NCI-H2081 (cell line): ENCODE measurements around the gene STIP1.
"Not testable (repeated sequence)": the region's sequence is repeated elsewhere in the genome, so short reads cannot be mapped to it uniquely, and the experiment has no call there.

Experiments
- DNase-seq, 2 experiments: peaks; one replicate each; lab custom pipeline; 2025; lab: John Stamatoyannopoulos, UW

The STIP1 gene

DNA sequence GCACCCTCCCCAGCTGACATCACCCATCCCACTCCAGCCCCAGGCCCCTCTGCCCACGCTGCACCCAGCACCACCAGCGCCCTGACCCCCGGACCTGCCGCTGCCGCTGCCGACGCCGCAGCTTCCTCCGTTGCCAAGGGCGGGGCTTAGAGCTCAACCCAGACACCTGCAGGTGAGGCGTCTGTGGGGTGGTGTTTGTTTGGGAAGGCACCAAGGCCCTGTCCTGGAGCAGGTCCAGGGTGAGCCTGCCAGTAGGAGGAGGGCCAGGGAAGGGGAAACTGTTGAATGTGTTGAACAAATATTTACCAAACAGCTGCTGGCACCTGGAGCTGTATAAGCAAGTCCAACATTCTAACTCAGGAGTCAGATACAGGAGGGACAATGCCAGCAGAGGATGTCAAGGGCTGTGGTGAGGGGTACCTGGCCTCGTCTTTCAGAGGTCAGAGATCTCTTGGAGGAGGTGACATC lies 51.5 kb downstream of the STIP1 start:
- DNase-seq = peak; percentile 92 to 96

DNA sequence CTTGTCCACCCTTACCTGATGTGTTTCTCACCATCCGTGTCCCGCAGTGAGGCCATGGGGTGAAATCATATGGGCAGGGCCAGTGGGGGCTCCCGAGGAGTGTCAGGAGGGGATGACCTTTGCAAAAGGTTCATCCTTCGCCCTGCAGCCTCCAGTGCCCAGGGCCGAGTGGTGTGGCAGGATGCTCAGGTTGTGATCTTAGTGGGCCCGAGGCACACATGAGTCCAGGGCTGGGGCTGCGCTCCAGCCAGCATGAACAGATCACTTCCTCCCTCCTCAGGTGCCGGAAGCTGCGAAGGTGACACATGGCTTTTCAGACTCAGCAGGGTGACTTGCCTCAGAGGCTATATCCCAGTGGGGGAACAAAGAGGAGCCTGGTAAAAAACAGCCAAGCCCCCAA lies 52.1 kb downstream of the STIP1 start:
- DNase-seq = peak; percentile 52 to 78

DNA sequence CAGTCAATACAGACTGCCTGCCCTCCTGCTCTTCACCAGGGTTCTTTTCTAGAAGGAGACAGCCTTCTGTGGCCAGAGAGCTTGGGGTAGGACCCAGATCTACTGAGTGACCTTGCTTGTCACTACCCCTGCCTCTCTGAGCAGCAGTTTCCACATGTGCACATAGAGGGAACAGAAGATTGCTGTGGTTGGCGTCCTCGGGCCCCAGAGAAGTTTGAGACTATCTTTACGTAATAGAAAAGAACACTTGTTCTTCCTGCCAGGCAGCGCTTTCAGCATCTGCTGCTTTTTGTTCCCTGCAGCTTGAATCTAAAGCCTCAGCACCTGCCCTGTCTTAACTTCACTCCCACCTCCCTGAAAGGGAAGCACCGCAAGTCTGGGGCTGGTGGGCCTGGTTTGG lies 53.0 kb downstream of the STIP1 start:
- no peak for DNase-seq

DNA sequence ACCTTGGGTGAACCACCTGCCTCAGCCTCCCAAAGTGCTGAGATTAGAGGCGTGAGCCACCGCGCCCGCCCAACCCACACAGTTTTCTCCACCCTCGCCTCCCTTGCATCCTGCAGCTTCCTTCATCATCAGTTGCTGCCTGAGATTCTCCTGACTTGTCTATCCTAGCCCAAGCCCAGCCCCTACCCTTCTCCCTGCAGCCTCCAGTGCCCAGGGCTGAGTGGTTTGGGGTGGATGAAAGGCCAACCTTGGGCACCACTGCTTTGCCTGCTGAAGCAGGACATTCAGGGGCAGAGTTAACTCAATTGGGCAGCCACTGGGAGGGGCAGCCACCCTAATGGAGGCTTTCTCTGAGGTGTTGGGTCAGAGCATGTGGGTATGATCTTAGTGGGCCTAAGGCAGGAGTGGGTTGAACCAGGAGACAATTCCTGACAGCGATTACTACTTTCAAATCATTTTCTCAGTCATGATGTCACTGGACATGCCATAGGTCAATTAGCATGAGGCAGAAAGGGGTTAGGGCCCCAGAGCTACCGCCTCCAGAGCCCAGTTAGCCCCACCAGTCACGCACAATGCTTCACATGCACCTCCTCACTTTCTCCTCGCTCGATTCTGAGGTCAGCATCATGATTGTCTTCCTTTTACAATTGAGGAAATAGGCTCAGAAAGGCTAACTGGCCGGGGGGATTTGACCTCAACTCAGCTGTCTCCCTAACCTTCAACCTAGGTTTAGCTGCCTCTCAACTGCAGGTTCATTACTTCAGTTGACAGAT lies 53.9 kb downstream of the STIP1 start:
- no peak for DNase-seq

DNA sequence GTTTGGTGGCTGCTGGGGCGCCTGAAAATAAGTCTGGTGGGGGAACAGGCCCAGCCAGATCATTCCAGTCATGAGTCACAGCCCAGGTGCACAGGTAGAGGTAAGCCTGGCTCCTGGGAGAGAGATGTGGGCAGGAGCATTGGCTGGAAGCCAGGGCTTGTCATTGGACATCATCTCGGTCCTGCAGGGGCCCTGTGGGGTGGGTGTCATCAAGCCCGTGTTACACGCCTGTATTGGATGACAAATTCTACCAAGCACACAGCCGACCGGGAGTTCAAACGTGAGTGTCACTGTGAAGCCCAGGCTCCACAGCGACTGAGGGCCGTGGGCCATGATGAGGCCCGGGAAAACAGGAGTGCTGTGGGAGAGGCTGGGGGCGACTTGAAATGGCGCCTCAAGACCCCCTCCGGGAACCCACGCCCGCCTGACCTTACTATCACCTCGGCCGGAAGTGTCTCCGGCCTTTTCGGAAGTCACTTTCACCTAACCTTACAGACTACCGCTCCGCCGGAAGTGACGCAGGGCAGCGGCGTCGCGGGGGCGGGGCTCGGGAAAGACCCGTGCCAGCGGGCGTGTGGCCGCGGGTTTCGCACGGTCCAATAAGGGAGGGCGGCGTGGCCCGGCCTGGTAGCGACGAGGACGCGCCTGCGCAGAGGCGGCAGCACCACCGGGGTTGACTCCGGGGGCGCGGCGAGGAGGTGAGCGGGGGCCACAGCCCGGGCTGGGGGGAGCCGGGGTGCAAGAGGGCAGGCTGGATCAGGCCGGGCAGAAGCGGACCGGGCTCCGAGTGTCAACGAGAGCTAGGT lies 54.7 kb downstream of the STIP1 start, which contains the start of gene FKBP2:
FKBP2 (plus strand) TSS at position 661 of the 806 bp plus-strand sequence. CDS start 1,293 bp downstream, outside the sequence.
- peak; percentile 95 to 97 for DNase-seq

DNA sequence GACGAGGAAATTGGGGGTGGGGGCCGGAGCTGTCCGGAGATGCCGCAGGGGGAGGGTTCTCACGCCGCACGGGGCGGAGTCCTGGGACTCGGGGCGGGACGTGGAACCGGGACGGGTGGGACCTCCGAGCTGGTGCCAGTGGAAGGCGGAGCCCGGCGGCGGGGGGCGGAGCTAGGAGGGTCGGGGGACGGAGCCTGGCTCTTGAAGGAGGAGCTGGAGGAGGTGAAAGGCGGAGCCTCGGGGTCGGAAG lies 55.2 kb downstream of the STIP1 start:
- peak; percentile 94 to 99 for DNase-seq

DNA sequence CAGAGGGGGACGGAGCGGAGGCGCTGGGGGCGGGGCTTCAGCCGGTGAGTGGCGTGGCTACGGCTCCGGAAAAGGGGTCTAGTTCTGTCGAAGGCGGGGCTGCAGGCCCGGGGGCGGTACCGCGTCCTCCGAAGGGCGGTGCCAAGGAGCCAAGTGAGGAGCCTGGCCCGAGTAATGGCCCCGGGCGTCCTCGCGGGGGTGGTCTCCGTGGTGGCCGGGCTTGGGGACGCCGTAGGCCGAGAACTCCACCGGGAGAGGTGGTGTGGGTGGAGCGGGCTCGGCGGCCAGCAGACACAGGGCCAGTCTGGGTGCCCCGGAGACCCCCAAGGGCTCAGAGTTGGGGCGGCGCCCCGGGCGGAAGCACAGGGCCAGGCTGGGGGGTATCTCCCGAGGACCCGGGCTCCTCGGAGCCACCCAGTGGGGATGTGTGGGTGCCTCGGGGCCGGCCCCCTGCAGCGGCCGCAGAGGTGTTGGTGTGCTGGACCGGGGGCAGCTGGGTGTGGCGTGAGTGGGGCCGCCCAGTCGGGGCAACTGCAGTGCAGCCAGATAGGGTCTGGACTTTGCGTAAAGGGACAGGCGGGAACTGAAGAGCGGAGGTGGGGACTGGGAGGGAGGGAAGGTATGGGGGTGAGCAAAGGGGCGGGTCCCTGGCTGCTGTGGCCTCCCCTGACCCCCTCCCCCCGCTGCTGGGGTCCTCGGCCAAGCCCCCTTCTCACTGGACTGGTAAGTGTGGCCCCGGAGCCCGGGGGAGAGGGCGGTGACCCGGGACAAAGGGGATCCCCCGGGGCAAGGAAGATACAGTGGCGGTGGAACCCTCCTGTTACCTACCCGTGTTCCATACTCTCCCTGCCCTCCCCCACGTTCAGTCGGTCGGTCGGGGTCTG lies 55.8 kb downstream of the STIP1 start:
- DNase-seq = no peak

DNA sequence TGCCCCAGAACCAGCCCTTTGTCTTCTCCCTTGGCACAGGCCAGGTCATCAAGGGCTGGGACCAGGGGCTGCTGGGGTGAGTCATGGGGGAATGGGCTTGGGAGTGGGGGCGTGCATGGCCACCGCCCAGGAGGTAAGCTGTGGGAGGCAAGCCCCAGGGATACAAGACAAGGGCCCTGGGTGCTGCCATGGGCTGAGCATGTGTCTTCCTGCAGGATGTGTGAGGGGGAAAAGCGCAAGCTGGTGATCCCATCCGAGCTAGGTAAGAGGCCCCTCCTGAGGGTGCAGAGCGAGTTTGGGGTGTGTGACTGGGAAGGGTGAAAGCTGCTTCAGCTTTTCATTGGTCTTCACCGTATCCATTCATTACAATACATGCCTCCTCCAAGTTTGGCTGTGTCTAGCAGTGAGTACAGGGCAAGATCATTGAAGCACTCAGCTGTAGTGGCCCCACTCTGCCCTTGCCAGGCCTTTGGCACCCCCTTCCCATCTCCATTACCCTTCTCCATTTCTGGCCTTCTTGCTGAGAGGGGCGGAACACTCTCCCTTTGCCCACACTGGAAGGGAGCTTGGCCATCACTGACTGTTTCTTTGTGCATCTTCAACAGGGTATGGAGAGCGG lies 57.4 kb downstream of the STIP1 start:
- DNase-seq = no peak

DNA sequence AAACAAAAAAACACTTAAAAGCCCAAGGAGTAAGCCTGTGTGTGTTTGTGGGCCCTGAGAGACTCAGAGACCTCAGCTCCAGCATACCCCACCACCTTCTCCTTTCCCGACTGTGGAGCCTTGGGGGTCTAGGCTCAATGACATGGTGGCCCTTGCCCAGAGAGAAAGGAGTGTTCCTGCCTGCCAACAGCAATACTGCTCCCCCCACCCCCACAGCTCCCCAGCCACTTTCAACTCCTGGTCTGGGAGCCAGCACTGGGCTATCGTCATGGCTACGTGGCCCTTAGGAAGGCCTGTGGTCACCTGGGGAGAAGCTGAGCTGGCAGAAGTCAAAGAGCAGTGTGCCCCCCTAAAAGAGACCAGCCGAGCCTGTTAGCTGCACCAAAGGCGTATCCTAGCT lies 58.1 kb downstream of the STIP1 start:
- DNase-seq = no peak

DNA sequence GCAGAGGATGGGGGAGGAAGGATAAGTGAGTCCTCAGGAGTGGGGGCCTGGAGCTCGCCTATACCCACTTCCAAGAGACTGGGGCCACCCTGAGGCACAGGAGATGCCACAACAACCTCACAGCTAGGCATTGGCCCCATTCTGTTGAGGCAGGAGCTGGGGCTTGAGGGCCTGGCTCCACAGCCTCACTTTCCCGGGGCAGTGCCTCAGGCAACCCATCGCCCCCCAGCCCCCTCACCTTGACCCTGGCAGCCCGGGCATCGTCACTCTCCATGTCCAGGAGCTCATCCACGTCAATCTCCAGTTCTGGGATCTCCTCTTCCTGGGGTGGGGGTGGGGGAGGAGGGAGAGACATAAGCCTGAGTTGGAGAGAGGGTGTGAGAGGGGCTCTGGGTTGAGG lies 59.0 kb downstream of the STIP1 start:
- DNase-seq = no peak

DNA sequence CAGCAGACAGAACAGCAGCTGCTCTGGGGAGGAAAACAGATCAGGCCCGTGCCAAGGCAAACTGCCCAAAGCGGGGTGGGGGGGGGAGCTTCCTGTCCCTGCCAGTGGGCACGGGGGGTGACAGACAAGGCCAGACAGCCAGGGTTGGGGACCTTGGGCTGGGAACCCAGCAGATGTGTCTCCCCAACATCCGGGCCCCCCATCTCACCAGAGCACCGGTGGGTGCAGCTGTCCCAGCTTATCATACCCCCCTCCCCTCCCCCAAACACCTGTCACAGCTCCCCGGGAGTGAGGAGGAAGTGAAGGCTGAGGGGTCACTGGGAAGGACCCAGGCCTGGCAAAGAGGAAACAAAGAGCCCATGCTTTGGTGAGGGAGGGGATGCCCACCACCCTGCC lies 59.4 kb downstream of the STIP1 start:
- peak; percentile 62 to 75 for DNase-seq

DNA sequence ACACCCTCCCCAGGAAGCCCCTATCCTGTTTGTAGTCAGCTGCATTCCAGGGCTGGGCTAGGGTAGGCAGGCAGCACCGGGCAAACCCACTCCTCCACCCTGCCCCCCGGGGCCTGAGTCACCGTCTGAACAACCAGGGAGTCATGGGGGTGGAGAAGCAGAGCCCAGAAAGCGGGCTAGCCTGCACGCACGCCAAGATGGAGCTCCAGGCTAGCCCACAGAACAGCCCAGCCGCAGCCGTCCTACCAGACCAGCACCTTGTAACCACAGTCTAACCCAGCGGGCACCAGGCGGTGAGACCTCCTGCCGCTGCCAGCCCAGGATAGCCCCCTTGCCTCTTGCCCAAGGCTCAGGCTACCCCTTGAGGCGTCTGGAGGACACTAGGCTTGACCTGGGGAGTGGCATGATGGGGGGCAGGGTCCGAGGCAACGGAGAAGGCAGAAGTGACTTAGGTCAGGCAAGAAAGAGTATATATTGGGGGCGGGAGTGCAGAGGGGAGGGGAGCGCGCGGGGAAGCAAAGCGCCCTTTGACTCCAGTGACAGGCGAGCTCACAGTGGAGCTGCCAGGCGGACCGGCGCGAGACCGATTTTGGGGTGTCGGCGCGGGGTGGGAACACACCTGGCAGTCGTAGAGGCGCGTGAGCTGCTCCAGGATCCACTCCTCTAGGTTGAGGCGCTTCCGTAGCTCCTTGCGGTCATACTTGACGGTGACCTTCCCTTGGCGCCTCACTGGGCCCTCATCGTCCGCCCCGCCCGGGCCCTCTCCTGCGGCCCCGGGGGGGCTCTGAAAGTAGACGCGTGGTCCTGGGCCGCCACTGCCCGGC lies 60.0 kb downstream of the STIP1 start:
- DNase-seq = peak; percentile 25 to 60

DNA sequence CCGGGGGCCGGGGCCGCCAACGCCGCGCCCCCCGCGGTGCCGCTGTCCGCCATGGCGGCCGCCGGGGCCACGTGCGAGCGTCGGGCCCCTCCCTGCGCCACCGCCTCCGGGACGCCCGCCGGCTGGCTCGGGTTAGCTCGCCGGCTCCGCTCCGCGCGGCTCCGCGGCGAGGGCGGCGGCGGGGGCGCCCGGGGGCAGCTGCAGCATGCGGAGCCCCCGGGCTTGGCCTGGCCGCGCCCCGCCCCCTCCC lies 60.6 kb downstream of the STIP1 start:
- not testable (repeated sequence) for DNase-seq

DNA sequence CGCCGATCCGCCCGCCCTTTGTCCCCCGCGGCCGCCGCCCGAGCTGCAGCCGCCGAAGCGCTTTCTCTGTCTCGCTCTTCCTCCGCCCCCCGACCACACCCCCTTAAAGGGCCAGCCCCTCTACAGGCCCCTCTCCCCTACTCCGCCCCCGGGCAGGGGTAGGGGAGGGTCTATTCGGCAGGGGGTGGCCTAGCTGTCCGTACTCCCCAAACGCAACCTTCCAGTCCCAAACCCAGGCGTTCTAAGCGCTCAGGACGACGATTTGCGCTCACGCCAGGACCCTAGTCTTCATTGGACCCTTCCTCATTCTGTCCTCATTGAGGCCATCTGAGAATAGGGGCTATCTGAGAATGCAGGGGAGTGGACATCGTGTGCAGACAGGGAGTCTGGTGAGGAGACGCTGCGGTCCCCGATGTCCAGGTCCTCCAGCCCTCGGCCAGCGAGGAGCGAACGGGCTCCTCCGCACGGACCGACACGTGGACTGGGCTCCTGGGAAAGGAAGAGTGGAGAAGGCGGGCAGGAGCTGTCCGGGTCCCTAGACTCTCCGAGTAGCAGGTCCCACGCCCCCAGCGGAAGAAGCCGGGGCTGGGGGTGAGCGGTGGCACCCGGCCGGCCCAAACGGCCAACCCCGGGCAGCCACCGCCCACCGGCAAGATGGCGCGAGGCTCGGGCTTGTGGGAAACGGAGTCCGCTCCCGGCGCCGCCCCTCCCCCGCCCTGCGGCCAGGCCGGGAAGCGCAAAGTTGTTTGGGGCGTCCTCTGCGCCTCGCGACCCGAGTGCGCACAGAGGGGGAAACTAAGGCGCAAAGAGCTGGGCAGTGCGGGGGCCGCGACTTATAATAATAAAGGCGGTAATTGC lies 61.1 kb downstream of the STIP1 start, which contains the start of gene PPP1R14B:
PPP1R14B (minus strand) TSS at position 73 of the 858 bp plus-strand sequence. CDS start 270 bp downstream, outside the sequence.
- DNase-seq = peak; percentile 74 to 81

DNA sequence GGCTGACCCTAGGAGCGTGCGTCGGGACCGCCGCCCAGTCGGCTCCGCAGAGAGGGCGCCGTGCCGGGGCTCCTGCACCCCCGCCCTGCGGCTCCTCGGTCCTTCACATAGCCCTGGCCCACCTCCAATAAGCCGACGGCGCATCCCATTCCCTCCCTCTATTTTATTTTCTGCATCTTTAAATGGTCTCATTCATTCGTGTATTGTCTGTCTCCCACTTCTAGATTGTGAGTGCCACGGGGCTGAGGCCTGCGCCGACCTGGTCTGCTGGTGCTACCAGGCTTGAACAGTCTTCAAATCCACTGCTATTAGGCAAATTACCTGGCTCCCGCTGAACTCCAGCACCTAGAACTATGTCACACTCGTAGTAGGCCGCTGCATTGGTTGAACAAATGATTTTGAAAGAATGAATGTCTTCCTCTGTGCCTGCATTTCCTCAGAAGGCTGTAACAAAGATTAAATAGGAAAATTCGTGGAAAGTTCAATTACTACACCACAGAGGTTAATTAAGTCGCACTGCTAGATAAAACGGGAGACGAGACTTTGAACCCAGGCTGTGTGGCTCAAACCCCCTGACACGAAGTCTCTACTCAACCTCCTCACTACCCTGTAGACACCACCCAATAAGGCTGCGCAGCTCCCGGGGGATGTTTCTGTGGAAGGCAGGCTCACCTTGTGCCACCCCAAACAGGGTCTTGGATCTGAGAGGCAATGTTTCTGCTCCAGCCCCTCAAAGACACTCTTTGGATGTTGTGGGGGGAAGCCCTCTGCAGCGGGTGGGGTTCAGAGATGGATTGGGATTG lies 62.0 kb downstream of the STIP1 start:
- no peak for DNase-seq

DNA sequence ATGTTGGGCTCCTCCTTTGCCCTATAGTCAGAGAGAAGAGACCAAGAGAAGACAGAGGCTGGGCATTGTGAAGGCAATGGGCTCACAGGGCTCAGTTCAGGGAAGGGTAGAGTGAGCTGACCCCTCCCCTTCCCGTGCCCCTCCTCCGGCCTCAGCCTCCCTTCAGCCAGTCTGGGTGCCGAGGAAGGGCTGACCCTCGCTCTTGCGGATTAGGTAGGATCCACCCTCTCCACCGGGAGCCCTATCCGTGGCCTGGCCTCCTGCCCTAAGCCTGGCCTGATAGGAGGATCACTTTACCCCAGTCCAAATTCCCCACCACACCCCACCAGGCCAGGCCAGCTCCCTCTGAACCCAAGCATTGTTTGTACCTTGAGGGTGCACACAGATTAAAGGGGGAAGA lies 62.6 kb downstream of the STIP1 start:
- no peak for DNase-seq

DNA sequence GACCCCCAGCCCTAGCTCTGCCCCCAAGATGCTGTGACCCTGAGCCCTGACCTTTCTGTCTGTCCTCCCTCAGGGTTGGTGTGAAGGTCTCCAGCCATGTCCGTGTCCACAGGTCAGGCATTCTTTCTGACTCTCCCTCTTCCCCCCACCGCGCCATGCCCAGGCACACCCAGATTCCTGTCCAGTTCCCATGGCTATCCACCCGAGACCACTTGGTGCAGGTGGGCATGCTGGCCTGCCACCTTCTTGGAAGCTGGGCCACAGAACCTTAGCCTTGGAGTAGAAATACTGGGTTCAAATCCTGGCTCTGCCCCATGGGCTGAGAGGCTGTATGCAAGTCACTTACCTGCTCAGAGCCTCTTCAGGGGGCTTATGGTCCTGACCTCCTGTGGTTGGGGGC lies 63.1 kb downstream of the STIP1 start:
- no peak for DNase-seq

DNA sequence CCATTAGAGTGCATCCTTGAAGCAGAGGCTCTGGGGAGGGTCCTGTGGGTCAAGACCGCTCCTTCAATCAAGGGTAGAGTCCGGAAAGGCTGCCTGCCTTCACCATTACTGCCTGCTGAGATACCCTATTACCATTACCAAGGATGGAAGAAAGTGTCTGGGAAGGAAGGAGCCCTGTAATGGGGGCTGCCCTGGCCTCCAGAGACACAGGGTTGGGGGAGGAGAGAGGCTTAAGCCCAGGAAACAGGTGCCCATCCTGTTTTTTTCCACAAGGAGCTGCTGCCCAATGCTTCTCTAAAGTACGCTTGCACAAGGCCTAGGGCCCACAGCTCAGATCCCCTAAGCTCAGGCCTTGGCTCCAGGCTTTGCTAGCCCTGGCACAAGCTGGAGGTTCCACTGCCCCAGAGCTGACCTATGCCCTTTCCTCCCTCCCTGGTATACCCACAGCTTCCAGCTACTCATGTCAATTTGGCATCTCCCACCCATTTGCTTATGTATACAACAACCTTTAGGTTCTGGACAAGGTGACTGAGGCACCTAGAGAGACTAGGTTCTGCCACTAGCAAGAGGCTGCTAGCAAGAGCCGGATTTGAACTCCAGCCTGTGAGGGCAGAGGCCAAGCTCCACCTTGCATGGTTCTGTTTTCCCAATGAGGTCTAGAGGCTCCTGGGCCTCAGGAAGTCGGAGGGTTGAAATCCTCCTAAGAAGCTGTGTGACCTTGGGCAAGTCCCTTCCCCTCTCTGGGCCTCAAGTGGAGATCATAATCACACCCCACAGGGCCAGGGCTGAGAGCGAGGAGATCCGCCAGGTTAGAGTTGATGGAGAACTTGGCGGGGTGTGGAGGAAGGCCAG lies 63.8 kb downstream of the STIP1 start:
- no peak for DNase-seq
